SJSA1 (cell line): ENCODE measurements around the gene CD7. TPM values are rescaled to one million over a fixed set of nuclear protein-coding genes. Genes with fewer than 3 reads are reported as not detected.

ENCODE experiments used
- DNase-seq, 2 experiments: peaks; one replicate each; pipeline ENCODE4 v3.0.0-alpha.2; 2015 to 2020; ENCODE audit warnings: low spot score in 2 of 2, low read depth in 1 of 2
- H3K27ac ChIP-seq: fragments of 250-450 bp; sonication (Bioruptor Pico); 2 replicates; pipeline ENCODE4 v1.5.1; 2020; ENCODE audit warnings: mild to moderate bottlenecking, moderate library complexity
- H3K27me3 ChIP-seq: fragments of 250-450 bp; sonication (Bioruptor Pico); replicated peaks from 2 replicates; pipeline ENCODE4 v1.5.1; 2020; ENCODE audit warnings: mild to moderate bottlenecking, moderate library complexity
- H3K36me3 ChIP-seq: fragments of 250-450 bp; sonication (Bioruptor Pico); 2 replicates; pipeline ENCODE4 v1.5.1; 2020; ENCODE audit warnings: mild to moderate bottlenecking
- H3K4me1 ChIP-seq: fragments of 250-450 bp; sonication (Bioruptor Pico); replicated peaks from 2 replicates; pipeline ENCODE4 v1.6.1; 2021; ENCODE audit warnings: mild to moderate bottlenecking
- H3K4me3 ChIP-seq: fragments of 250-450 bp; sonication (Bioruptor Pico); 2 replicates; pipeline ENCODE4 v1.5.1; 2020; ENCODE audit warnings: mild to moderate bottlenecking
- H3K9me3 ChIP-seq: fragments of 250-450 bp; sonication (Bioruptor Pico); replicated peaks from 2 replicates; pipeline ENCODE4 v1.5.1; 2020; ENCODE audit warnings: mild to moderate bottlenecking
- total RNA-seq: library from RNA; depleted of rRNA; stranded (reverse); fragments of >200 nt; shearing (Covaris generic); gene quantifications from 2 replicates; pipeline ENCODE4 v1.2.3, GENCODE V29; 2014

The CD7 gene
- total RNA-seq, 1 experiment from 2014 or later, result not detected

DNA sequence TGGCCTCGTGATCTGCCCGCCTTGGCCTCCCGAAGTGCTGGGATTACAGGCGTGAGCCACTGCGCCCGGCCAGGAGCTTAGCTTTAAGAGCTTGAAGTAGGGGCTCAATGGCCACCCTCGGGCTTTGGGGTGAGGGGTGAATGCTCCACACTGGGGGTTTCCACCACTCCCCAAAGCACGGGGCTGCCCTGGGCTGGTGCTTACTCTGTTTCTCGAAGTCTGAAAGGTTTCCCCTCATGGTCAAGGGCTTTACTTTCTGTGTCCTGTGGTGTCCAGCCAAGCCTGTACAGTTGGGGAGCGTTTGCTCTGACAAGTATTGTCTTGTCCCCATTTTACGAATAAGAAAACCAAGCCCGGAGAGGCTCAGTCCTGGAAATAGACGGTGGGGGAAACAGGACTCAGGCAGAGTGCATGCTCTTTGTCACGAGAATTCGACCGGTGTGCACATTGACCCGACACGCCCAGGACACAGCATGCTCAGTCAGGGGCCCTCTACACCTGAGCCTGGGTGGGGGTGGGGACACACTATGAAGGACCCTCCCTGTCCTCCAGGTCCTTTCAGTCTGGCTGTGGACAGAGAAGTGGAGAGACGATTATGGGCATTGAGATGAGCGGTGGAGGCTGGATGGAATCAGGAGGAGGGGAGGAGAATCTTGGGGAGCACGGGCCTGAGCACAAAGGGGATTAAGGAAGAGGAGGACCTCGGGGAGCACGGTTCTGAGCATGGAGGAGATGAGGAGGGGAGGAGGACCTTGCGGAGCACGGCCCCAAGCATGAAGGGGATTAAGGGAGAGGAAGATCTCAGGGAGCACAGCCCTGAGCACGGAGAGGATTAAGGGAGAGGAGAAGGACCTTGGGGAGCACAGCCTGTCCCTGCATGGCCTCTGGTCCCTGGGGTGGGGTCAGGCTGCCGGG lies 7.5 kb downstream of the CD7 start:
- no peak for DNase-seq
- Histone ChIP-seq H3K36me3 (no peaks in the 10 kb centered on the region), H3K9me3 (0 out of 2 replicates have a peak, but pooled peaks cover 5% of the 10 kb centered on the region), H3K4me1 (peaks cover 6% of the 10 kb centered on the region), H3K27me3 (peaks cover 72% of the 10 kb centered on the region), H3K4me3 (no peak overlapping the region), H3K27ac (no peak overlapping the region)

DNA sequence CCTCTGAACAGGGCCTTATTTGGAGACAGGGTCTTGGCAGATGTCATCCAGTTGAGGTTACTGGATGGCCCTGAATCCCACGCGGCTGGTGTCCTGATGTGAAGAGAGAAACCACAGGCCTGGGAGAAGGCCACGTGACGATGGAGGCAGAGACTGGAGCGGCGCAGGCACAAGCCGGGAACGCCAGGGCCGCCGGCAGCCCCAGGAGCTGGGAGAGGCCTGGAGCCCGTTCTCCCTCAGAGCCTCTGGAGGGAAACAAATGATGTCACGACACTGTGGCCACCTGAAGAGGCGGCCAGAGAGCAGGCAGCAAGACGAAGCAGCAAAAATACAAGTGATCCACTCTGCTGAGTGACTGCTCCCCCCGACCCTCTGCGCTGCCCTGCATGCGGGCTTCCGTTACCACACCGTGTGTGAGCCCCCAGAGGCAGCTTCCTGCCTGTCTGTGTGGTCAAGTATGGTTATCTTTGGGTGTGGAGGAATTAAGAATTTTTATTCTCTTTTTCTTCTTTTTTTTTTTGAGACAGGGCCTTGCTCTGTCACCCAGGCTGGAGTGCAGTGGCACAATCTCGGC lies 11.6 kb downstream of the CD7 start:
- no peak overlapping the region for H3K4me3 ChIP-seq
- H3K4me1 ChIP-seq, result peaks cover 12% of the 10 kb centered on the region
- H3K27me3 ChIP-seq, result peaks cover 34% of the 10 kb centered on the region
- no peak for DNase-seq
- H3K36me3 ChIP-seq, result no peaks in the 10 kb centered on the region
- 0 out of 2 replicates have a peak, but pooled peaks cover 5% of the 10 kb centered on the region for H3K9me3 ChIP-seq
- no peak overlapping the region for H3K27ac ChIP-seq

GRCh38 chr17:82304826-82305726 lies 12.3 kb downstream of the CD7 start:
- no peaks in the 10 kb centered on the region for H3K36me3 ChIP-seq
- H3K27me3 ChIP-seq, result peaks cover 26% of the 10 kb centered on the region
- H3K4me1 ChIP-seq, result peaks cover 14% of the 10 kb centered on the region
- no peak overlapping the region for H3K4me3 ChIP-seq
- DNase-seq, result no peak
- H3K27ac ChIP-seq, result no peak overlapping the region
- 0 out of 2 replicates have a peak, but pooled peaks cover 5% of the 10 kb centered on the region for H3K9me3 ChIP-seq

GRCh38 chr17:82303944-82304808 lies 13.2 kb downstream of the CD7 start:
- Histone ChIP-seq H3K27me3 (peaks cover 17% of the 10 kb centered on the region), H3K4me1 (peaks cover 14% of the 10 kb centered on the region), H3K4me3 (no peak overlapping the region), H3K9me3 (0 out of 2 replicates have a peak, but pooled peaks cover 5% of the 10 kb centered on the region), H3K27ac (no peak overlapping the region), H3K36me3 (no peaks in the 10 kb centered on the region)
- DNase-seq, result no peak

- Histone ChIP-seq H3K27ac (no peak overlapping the region), H3K4me1 (peaks cover 14% of the 10 kb centered on the region), H3K27me3 (peaks cover 8% of the 10 kb centered on the region), H3K4me3 (no peak overlapping the region), H3K9me3 (no peaks in the 10 kb centered on the region), H3K36me3 (no peaks in the 10 kb centered on the region)
- DNase-seq, result no peak
These were observed 14.1 kb downstream of the CD7 start for GRCh38 chr17:82302991-82303943.

DNA sequence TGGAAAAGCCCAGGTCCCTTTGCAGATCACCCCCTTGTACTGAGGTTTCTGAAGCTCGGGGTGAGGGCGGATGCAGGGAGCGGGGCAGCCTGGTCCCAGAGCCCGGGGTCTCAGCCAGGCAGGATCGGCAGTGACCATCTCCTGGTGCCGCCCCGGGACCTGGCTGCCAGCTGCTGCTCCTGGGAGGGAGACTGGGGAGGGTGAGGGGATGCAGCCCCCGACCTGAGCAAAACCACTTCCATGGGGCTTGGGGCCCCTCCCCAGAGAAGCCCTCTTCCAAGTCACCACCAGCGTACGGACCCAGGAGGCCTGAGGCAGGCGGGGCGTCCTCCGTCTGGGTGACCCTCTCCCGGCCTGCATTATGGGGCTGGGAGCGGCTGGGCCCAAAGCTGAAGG lies 14.8 kb downstream of the CD7 start:
- Histone ChIP-seq H3K36me3 (no peaks in the 10 kb centered on the region), H3K4me1 (peaks cover 21% of the 10 kb centered on the region), H3K4me3 (no peak overlapping the region), H3K27me3 (peaks cover 1% of the 10 kb centered on the region), H3K27ac (no peak overlapping the region), H3K9me3 (no peaks in the 10 kb centered on the region)
- DNase-seq, result no peak

DNA sequence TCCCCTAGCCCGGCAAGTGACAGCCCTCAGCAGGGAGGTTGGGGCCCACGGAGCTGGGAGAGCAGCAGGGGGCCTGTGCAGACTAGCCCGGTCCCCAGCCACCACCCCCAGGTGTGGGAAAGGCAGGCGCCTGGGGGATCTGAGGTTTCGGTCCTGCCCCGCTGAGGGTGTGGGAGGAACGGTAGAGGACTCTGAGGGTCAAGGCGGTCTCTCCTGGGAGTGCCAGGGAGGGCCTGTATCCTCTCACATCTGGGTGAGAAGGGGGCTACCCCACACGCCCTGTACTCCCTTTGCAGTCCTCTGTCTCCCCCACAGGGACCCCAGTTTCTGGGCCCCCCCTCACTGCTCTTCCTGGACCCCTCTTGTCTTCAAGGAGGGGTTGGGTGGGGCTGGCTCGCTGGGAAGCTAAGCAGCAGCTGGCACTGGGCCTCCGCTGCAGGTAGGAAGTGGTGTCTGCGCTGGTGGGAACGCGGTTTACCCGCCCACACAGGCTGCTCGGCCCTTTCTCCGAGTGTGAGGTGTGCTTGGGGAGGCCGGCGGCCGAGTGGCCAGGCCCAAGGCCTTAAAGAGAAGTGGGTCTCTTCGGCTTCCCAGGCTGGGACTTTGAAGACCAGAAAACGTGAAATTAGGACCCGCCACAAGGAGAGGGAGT lies 15.4 kb downstream of the CD7 start:
- Histone ChIP-seq H3K4me3 (no peak overlapping the region), H3K36me3 (no peaks in the 10 kb centered on the region), H3K27me3 (no peaks in the 10 kb centered on the region), H3K9me3 (no peaks in the 10 kb centered on the region), H3K27ac (no peak overlapping the region), H3K4me1 (peaks cover 26% of the 10 kb centered on the region)
- no peak for DNase-seq

DNA sequence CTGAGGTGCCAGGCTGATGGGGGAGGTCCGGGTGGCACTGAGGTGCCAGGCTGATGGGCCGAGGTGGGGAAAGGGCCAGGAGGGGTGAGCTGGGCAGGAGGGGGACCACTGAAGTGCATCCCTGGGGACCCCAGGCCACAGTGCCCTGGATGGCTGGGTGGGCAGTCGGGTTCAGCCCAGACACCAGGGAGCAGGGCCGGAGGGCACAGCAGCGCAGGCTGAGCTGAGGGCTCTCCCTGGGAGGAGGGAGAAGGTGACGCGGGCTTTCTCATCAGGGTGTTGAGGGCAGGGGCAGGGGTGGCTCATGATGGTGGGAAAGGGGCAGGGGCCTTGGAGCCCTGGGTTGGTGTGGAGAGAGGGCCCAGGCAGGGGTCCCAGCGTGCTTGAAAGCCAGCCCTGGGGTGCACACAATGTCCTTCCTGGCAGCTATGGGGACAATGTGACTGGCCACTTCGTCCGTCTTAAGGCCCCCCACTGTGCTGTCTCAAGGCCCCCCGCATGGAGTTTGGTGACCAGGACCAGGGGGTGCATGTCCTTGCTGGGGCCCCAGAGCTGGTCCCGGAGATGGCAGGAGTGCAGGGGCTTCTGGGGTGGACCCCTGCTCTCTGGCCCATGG lies 16.0 kb downstream of the CD7 start:
- H3K9me3 ChIP-seq, result no peaks in the 10 kb centered on the region
- no peak overlapping the region for H3K4me3 ChIP-seq
- no peak overlapping the region for H3K27ac ChIP-seq
- peaks cover 33% of the 10 kb centered on the region for H3K4me1 ChIP-seq
- peak in 1 of 2 experiments; percentile 53 for DNase-seq
- no peaks in the 10 kb centered on the region for H3K36me3 ChIP-seq
- H3K27me3 ChIP-seq, result no peaks in the 10 kb centered on the region

DNA sequence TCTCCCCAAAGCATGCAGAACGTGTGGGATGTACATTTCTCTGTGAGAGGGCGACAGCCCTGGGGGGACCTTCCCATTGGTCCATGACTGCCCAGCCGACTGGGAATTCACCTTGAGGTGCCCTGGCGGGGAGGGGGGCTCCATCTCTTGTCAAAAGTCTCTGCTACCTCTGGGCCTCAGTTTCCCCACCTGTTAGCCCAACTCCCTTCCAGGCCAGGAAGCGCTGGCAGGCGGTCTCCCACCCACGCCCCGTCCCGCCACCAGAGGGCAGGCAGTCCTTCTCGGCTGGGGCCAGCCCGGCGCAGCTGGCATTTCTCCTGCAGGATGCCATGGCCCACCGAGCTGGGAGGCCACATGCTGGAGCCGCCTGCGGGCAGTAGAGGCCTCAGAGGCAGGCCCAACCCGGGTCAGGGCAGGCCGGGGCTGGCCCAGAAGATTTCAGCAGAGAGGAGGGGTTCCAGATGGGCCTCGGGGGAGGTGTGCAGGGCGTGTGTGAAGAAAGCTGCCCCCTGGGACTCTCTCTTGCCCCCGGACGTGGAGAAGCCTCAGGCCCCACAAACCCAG lies 16.6 kb downstream of the CD7 start:
- H3K36me3 ChIP-seq, result no peaks in the 10 kb centered on the region
- DNase-seq, result peak; percentile 60 to 85
- no peak overlapping the region for H3K4me3 ChIP-seq
- no peaks in the 10 kb centered on the region for H3K27me3 ChIP-seq
- H3K4me1 ChIP-seq, result peaks cover 34% of the 10 kb centered on the region
- H3K27ac ChIP-seq, result no peak overlapping the region
- no peaks in the 10 kb centered on the region for H3K9me3 ChIP-seq

DNA sequence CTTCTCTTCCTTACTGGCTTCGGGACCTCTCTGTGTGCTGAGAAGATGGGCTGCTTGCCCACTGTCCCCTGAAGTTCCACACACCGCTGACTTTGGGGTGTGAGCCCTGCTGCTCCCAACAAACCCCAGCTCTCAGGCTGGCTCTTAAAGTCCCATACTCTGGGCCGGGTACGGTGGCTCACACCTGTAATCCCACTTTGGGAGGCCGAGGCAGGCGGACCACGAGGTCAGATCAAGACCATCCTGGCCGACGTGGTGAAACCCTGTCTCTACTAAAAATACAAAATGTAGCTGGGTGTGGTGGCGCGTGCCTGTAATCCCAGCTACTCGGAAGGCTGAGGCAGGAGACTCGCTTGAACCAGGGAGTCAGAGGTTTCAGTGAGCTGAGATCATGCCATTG lies 17.2 kb downstream of the CD7 start:
- H3K27me3 ChIP-seq, result no peaks in the 10 kb centered on the region
- DNase-seq, result no peak
- H3K9me3 ChIP-seq, result no peaks in the 10 kb centered on the region
- H3K4me3 ChIP-seq, result no peak overlapping the region
- no peak overlapping the region for H3K27ac ChIP-seq
- no peaks in the 10 kb centered on the region for H3K36me3 ChIP-seq
- H3K4me1 ChIP-seq, result peaks cover 35% of the 10 kb centered on the region

GRCh38 chr17:82299452-82299851 lies 18.0 kb downstream of the CD7 start:
- Histone ChIP-seq H3K27me3 (no peaks in the 10 kb centered on the region), H3K4me1 (peaks cover 43% of the 10 kb centered on the region), H3K9me3 (no peaks in the 10 kb centered on the region), H3K36me3 (no peaks in the 10 kb centered on the region), H3K27ac (no peak overlapping the region), H3K4me3 (no peak overlapping the region)
- DNase-seq, result no peak
